Gastrocnemius medialis (tissue), 4 donors: ENCODE results near the gene KLF2. TPM values are rescaled to one million over a fixed set of nuclear protein-coding genes. Genes with fewer than 3 reads are reported as not detected.
A peak's percentile ranks its signal among the peaks of the same experiment; 100 is the strongest.

Experiments
- ATAC-seq, 2 donors: fragments of 150-250 bp; one replicate each; pipeline ENCODE4 v1.9.1; 2016
- DNase-seq, 2 donors: peaks; one replicate each; pipeline ENCODE4 v3.0.0-alpha.2; 2019
- H3K27ac ChIP-seq, 4 donors: fragments of 200-600 bp; sonication (generic); 1 replicate in 1 of 4; 2 replicates in 3 of 4; pipeline ENCODE4 v1.5.1; 2016 to 2018; ENCODE audit warnings: mild to moderate bottlenecking in 2 of 4, moderate library complexity in 1 of 4
- H3K27me3 ChIP-seq, 3 donors: fragments of 200-600 bp; sonication (generic) in 2 of 3; 1 replicate in 1 of 3; 2 replicates in 2 of 3; pipeline versions ENCODE4 v1.5.1 to v1.6.0; 2016 to 2019; ENCODE audit warnings: mild to moderate bottlenecking in 1 of 3, moderate library complexity in 1 of 3
- H3K36me3 ChIP-seq, 2 donors: fragments of 200-600 bp; sonication (generic) in 1 of 2; one replicate each; pipeline ENCODE4 v1.5.1; 2017 to 2018
- H3K4me1 ChIP-seq, 2 donors: fragments of 200-600 bp; sonication (generic) in 1 of 2; one replicate each; pipeline ENCODE4 v1.5.1; 2016 to 2017; ENCODE audit warnings: mild to moderate bottlenecking in 2 of 2
- H3K4me3 ChIP-seq, 4 donors: fragments of 200-600 bp; sonication (generic) in 3 of 4; 1 replicate in 1 of 4; 2 replicates in 3 of 4; pipeline ENCODE4 v1.5.1; 2016 to 2019; ENCODE audit warnings: mild to moderate bottlenecking in 2 of 4
- H3K9me3 ChIP-seq, 3 donors: fragments of 200-600 bp; sonication (generic) in 2 of 3; 1 replicate in 1 of 3; 2 replicates in 2 of 3; pipeline ENCODE4 v1.5.1; 2016 to 2019
- POLR2A ChIP-seq, 2 donors: fragments of 450-650 bp; IDR thresholded peaks; one replicate each; pipeline ENCODE4 v1.6.1; 2017; ENCODE audit warnings: antibody characterized with exemption in 2 of 2, mild to moderate bottlenecking in 2 of 2, moderate library complexity in 2 of 2
- in situ Hi-C, 4 donors: fragments of 200-750 bp; cut with MboI; loops; one replicate each; pipeline versions ENCODE4 v1.15.0 to v1.8.0; 2017; ENCODE audit warnings: low sequenced_read_pairs in 4 of 4
- intact Hi-C: fragments of 100-400 bp; cut with DNase I; formaldehyde crosslinking; loops from one replicate; pipeline ENCODE4 v1.15.1; 2023; ENCODE audit warnings: low total_unique reads
- total RNA-seq, 4 donors: library from RNA; depleted of rRNA; stranded (reverse); fragments of >200 nt; gene quantifications; one replicate each; pipeline versions ENCODE4 v1.1.0 to v1.2.3, GENCODE V29; 2016
- TF ChIP-seq, protein P1 (sequence below), 5 experiments: fragments of 450-650 bp in 3 of 5; fragments of 200-600 bp in 2 of 5; sonication (generic) in 2 of 5; IDR thresholded peaks in 4 of 5; conservative IDR thresholded peaks in 1 of 5; 1 replicate in 4 of 5; 2 replicates in 1 of 5; pipeline ENCODE4 v1.5.1; 2016 to 2019; ENCODE audit warnings: antibody characterized with exemption in 5 of 5, mild to moderate bottlenecking in 3 of 5, moderate library complexity in 3 of 5

KLF2 gene
- total RNA-seq, 4 donors from 2014 or later, result 6.8 to 45.6 (median 32.0) TPM

DNA sequence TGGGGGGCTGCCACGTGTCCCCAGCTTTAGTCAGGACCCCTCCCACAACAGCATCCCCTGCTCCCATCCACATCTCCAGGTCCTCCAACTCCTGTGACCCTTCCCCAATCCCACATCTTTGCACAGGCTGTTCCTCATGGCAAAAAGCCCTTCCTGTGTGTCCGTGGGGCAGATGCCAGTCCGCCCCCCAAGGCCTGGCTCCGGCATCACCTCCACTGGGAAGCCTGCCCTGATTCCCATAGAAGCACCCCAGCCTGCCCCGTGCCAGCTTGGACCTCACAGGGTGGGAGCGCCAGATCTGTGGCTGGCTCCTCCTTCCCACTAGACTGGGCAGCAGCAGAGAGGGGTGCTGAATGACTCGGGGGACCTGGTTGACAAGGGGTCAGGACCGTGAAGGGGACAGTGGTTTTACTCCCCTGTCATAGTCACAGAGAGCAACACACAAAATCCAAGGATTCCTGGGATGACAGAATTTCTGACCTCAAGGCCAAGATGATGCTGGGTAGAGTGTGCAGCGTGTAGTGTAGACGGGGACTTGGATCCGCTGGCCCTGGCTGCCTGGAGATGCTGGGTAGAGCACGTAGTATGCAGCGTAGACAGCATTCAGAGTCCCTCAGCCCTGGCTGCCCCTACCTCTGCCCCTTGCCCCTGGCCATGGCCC, 13.3 kb downstream of the KLF2 start:
- no peaks in the 10 kb centered on the region for H3K9me3 ChIP-seq
- H3K27ac ChIP-seq, result peak overlapping the region in 2 of 4 donors; percentile 41 to 84
- in situ Hi-C loops, result loop anchor here in 1 of 4 donors (5.0 kb wide), 1 partner anchor 91 kb away; no protein-coding TSS in a partner anchor
- peaks cover 29 to 32% of the 10 kb centered on the region in 2 donors for H3K4me1 ChIP-seq
- TF ChIP-seq POLR2A (IDR thresholded peaks at IDR 0.05), result no peak
- TF ChIP-seq, protein P1, sequence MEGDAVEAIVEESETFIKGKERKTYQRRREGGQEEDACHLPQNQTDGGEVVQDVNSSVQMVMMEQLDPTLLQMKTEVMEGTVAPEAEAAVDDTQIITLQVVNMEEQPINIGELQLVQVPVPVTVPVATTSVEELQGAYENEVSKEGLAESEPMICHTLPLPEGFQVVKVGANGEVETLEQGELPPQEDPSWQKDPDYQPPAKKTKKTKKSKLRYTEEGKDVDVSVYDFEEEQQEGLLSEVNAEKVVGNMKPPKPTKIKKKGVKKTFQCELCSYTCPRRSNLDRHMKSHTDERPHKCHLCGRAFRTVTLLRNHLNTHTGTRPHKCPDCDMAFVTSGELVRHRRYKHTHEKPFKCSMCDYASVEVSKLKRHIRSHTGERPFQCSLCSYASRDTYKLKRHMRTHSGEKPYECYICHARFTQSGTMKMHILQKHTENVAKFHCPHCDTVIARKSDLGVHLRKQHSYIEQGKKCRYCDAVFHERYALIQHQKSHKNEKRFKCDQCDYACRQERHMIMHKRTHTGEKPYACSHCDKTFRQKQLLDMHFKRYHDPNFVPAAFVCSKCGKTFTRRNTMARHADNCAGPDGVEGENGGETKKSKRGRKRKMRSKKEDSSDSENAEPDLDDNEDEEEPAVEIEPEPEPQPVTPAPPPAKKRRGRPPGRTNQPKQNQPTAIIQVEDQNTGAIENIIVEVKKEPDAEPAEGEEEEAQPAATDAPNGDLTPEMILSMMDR (IDR thresholded peaks at IDR 0.05 in 4 of 5, conservative IDR thresholded peaks at IDR 0.05 in 1 of 5), result no peak
- H3K36me3 ChIP-seq, result no peaks in the 10 kb centered on the region
- no peak for ATAC-seq
- no peak overlapping the region for H3K4me3 ChIP-seq
- no peaks in the 10 kb centered on the region for H3K27me3 ChIP-seq
- no peak for DNase-seq
- intact Hi-C loops, result no loop called here

DNA sequence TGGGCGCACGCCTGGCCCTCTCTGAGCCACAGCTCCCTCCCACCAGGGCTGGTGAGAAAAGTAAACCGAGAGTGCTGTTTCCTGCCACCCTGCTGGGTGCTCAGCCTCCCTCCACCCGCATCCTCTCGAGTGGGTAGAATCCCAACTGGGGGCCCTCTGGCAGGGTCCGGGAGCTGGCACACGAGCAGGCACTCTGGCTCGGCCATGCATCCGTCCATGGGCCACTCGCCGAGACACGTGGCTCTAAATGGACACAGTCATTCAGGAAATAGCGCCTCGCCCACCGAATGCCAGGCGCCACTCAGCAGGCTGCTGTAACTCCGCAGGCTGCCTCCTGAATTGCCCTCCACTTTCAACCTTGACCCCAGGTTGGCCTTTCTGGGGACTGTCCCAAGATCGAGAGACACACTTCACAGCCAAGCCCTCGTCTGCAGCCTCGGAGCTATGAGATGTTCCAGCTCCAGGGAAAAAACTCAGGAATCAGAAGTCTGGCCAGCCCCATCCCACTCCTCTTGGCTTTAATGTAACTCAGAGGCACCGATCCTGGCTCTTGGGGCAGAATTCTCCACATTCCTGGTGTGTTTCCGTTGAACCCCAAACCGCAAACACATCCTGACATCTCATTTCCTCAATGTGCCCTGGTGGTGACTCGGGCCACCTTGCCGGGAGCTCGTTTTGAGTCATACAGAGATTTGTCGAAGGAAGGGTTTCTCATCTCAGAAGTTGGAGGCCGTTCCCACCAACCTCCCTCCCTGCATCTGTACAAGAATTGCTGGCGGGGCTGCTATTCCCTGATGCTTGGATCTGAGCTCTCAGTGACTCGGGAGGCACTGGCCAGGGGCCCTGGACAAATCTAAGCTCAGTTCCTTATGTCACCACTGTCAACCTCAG, 14.1 kb downstream of the KLF2 start:
- H3K9me3 ChIP-seq, result no peaks in the 10 kb centered on the region
- H3K27me3 ChIP-seq, result no peaks in the 10 kb centered on the region
- DNase-seq (no peak), ATAC-seq (peak; percentile 3 to 12)
- intact Hi-C loops, result no loop called here
- TF ChIP-seq POLR2A (IDR thresholded peaks at IDR 0.05), result no peak
- TF ChIP-seq, protein P1 (IDR thresholded peaks at IDR 0.05 in 4 of 5, conservative IDR thresholded peaks at IDR 0.05 in 1 of 5), result peak in 3 of 5 experiments; percentile 5 to 18 (median 17)
- H3K27ac ChIP-seq, result peak overlapping the region; percentile 41 to 84 (median 50)
- in situ Hi-C loops, result loop anchor here in 1 of 4 donors (5.0 kb wide), 1 partner anchor 91 kb away; no protein-coding TSS in a partner anchor
- peaks cover 33 to 36% of the 10 kb centered on the region in 2 donors for H3K4me1 ChIP-seq
- H3K4me3 ChIP-seq, result no peak overlapping the region
- no peaks in the 10 kb centered on the region for H3K36me3 ChIP-seq

DNA sequence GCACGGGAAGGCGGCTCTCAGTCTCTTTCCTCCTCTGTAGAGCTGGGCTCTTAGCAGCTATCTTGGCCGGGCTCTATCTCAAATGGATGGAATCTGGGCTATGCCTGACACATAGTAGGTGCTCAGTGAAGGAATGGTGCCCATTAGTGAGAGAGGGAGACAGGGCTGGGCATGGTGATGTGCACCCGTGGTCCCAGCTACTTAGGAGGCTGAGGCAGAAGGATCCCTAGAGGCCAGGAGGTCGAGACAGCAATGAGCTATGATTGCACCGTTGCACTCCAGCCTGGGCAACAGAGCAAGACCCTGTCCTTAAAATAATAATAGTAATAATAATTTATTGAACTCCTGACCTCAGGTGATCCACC, 14.7 kb downstream of the KLF2 start:
- H3K27me3 ChIP-seq, result no peaks in the 10 kb centered on the region
- H3K4me3 ChIP-seq, result no peak overlapping the region
- H3K36me3 ChIP-seq, result no peaks in the 10 kb centered on the region
- intact Hi-C loops (no loop called here), in situ Hi-C loops (loop anchor here in 1 of 4 donors (5.0 kb wide), 1 partner anchor 92 kb away; no protein-coding TSS in a partner anchor)
- peaks cover 33 to 36% of the 10 kb centered on the region in 2 donors for H3K4me1 ChIP-seq
- TF ChIP-seq, protein P1 (IDR thresholded peaks at IDR 0.05 in 4 of 5, conservative IDR thresholded peaks at IDR 0.05 in 1 of 5), result no peak
- no peak for TF ChIP-seq POLR2A (IDR thresholded peaks at IDR 0.05)
- H3K9me3 ChIP-seq, result no peaks in the 10 kb centered on the region
- no peak for ATAC-seq
- H3K27ac ChIP-seq, result peak overlapping the region; percentile 41 to 84 (median 50)
- DNase-seq, result no peak

DNA sequence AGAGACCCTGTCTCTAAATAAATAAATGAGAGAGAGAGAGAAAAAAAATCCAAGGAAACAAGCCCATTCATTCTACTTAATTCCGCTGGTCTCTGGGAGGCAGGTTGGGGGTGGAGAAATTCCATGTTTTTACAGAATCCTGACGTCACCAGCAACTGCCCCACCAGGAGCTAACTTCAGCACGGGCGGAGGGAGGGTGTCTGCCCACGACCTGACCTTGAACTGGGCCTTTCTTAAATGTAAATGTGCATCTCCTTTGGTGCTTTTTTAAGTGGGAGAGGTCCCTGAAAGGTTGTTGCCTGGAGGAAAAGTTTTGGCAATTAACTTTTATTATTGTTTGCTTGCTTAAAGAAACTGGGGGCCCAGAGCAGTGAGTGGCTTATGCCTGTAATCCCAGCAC, 15.5 kb downstream of the KLF2 start:
- TF ChIP-seq, protein P1 (IDR thresholded peaks at IDR 0.05 in 4 of 5, conservative IDR thresholded peaks at IDR 0.05 in 1 of 5), result no peak
- no peak for TF ChIP-seq POLR2A (IDR thresholded peaks at IDR 0.05)
- in situ Hi-C loops, result no loop called here
- intact Hi-C loops, result loop anchor here (5.0 kb wide), 1 partner anchor 42 kb away; no protein-coding TSS in a partner anchor
- peak overlapping the region in 2 of 4 donors; percentile 42 to 84 for H3K27ac ChIP-seq
- no peaks in the 10 kb centered on the region for H3K27me3 ChIP-seq
- DNase-seq, result no peak
- no peak overlapping the region for H3K4me3 ChIP-seq
- no peaks in the 10 kb centered on the region for H3K36me3 ChIP-seq
- no peak for ATAC-seq
- H3K9me3 ChIP-seq, result no peaks in the 10 kb centered on the region
- H3K4me1 ChIP-seq, result peaks cover 33 to 38% of the 10 kb centered on the region in 2 donors
